Astrocyte of the hippocampus (primary cell): Measurements from ENCODE around the gene POLA1.
A peak's percentile ranks its signal among the peaks of the same experiment; 100 is the strongest.

ENCODE experiments used
- DNase-seq: peaks from one replicate; pipeline ENCODE4 v3.0.0; 2011; ENCODE audit warnings: low read depth, low spot score

POLA1 gene

DNA sequence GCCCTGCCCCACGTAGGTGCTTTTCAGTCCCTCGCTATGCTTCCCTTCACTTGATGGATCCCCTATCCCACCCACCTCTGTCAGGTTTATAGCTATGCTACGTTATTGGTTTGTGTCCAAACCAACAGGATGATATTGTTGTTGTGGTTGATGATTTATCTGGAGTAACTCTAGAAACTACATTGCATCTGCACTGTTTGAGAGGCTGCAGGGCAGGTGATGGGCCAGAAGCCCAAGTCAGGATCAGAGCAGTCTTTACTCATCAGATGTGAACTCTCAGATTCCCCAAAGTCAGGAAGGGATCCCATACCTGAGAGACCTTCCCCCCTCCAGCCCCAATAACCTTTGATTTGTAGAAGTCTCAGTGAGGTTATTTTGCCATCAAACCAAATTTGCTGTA, 287.3 kb downstream of the POLA1 start:
- no peak for DNase-seq

- DNase-seq, result no peak
Measured at GRCh38 chrX:24982306-24982965, 288.7 kb downstream of the POLA1 start.

- DNase-seq, result no peak
Measured at GRCh38 chrX:24983931-24984330, 290.2 kb downstream of the POLA1 start.

DNA sequence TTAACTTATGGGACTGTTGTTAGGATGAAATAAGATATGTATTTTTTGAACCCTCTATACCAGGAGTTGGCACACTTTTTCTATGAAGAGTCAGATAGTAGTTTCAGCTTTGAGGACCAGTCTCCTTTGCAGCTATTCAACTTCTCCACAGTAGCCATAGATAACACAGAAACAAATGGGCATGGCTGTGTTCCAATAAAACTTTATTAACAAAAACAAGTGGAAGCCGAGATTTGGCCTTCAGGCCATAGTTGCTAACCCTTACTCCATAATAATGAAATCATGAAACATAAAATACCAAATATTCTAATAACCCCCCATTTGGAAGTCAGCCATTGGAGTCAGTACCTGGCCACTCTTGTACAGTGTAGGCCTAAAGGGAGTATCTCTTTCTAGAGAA, 291.4 kb downstream of the POLA1 start:
- no peak for DNase-seq

GRCh38 chrX:24987731-24988130, 294.0 kb downstream of the POLA1 start:
- DNase-seq, result no peak

DNA sequence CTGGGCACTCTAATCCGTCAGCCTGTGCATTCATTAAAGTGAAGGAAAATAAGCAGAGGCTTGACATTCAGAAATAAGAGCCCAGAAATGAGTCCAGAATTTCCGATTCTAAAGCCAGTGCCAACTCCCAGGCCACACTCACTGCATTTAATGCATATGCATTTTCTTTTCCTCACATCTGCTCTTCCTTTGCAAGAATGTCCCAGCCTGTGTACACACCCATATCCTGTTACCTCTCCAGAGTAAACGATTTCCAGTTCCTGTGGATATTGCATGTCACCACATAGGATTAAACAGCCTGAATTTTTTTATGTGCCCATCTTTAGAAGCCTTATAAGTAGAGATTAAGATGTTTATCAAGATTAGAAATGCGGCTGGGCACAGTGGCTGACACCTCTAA, 294.6 kb downstream of the POLA1 start:
- DNase-seq, result no peak

DNA sequence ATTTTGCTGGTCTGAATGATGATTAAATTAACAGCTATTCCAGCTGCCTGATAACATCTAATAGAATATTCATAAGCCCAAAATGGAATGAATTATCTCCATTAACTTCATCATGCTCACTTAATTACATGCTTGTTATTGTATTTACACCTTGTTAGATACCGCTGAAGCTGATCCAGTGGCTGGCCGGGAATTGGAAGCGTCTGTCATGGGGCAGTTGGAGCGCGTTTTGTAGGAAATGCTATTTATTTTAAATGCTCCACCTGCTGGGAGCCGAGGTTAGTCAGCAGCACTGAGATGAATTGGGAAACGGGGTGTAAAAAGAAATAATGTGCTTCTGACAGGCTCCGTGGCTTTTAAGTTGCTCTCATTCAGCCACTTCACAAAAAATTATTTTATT, 296.8 kb downstream of the POLA1 start:
- peak; percentile 50 for DNase-seq

DNA sequence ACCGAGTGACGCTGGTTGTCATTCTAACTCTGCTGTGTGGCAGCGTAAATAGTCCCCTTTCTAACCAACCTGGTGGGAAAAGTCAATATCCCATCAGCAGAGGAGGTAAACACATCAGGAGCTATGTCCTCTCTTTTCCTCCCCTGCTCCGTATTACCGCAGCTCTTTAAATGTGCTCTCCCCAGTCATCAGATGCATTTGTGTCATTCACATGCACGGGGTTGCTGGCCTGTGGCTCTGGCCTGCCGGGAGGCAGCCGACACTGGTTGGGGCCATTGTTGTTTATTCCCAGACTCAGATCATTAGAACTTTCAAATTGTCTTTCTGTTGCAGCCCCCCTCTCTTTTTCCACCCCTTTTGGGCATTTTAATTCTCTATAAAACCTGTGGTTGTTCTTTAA, 300.2 kb downstream of the POLA1 start:
- DNase-seq, result no peak

DNA sequence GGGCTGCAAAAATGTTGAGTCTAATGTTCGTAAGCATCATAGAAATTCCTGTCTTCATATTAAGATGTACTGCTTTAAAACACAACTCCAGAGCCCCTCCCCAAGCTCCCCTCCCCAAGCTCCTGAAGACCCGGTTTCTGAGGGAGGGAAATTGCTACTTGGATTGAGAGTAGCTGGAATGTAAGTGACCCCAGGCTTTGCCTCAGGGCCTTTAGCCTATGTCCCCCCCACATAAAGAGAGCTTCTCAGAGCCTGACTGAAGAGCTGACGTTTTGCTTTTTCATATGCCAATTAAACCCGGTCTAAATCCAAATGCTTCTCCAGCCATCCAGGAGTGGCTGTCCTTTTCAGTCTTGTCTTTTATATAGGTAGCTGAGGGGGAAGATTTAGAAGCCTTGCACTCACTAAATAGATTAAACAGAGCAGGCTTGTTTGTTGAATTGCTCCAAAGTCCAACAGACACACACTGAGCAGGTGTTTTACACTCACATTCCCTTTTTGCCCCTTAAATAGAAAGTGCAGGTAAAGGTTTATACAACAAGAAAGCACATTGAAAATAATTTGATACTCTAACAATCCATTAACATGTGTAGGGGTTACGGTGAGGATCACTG, 302.5 kb downstream of the POLA1 start:
- DNase-seq, result no peak

GRCh38 chrX:24999511-24999910, 305.8 kb downstream of the POLA1 start:
- peak; percentile 57 for DNase-seq

DNA sequence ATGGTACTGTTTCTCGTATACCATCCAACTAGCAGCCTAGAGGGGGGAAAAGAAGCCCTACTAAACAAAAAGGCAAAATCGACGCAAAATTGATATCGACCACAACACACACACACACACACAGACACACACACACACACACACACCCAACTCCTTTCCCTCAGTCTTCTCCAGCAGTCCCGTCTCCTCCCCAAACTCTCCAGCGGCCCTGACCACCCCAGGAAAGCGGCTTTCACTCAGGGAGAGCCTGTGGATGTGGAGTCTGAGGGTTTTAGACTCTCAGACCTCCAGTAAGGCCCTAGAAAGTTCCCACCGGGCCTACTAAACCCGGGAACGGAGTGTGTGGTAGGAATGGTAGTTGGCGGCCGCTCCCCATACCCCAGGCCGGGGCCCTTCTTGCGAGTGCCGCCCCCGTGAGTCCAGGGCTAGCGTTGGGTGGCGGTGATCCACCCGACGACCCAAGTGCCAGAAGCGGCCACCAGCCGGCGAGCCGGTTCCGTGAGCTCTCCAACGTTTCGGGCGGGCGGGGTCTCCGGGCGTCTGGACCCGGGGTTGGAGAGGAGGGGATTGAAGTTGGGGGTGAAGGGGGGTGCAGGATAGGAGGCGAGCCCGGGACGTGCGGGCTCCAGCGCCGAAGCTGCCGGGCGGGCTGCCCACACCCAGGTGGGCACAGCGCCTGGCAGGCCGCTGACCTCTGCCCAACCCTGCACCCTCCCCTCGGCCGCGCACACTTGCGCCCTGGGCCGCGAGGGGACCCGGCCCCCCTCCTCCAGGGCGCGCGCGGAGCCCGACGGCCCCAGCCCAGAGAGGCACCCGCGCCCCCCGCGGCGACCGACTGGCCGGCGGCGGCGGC, 308.3 kb downstream of the POLA1 start:
- DNase-seq, result peak; percentile 57

GRCh38 chrX:25002661-25003020, 308.9 kb downstream of the POLA1 start:
- DNase-seq, result peak; percentile 52

DNA sequence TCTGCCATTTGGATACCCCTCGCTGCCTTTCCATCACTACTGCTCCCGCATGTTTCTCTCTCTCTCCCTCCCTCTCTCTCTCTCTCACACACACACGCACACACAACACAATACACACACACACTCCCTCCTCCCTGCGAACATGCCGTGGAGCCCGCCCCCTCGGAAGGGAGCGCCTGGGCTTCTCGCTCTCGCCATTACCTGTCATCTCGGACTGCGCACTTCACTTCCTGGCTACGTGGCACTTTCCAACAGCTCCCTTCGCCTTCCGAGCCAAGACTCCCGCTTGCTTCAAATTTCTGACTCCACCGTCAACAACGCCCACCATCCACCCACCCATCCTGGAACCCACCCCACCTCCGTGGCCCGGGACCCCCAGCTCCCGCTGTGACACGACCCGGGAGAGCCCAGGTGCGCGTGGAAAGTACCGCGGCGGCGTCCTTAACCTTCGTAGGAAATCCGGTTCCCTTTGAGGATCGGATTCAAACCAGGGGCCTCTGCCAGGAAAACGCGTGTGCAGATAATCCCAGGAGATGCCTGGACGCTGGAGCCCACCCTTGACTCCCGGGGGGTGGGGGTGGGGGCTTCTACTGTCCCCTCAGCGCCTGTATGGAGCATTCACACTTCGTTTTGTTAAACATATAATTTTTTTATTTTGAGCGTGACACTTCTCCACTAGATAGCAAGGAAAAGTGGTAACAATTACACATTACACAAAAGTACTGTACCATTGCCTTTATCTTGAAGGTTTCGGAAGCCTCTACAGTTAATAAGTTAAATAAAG, 309.5 kb downstream of the POLA1 start:
- peak; percentile 74 for DNase-seq

- DNase-seq, result peak; percentile 19
Measured at GRCh38 chrX:25004040-25004439, 310.3 kb downstream of the POLA1 start.

DNA sequence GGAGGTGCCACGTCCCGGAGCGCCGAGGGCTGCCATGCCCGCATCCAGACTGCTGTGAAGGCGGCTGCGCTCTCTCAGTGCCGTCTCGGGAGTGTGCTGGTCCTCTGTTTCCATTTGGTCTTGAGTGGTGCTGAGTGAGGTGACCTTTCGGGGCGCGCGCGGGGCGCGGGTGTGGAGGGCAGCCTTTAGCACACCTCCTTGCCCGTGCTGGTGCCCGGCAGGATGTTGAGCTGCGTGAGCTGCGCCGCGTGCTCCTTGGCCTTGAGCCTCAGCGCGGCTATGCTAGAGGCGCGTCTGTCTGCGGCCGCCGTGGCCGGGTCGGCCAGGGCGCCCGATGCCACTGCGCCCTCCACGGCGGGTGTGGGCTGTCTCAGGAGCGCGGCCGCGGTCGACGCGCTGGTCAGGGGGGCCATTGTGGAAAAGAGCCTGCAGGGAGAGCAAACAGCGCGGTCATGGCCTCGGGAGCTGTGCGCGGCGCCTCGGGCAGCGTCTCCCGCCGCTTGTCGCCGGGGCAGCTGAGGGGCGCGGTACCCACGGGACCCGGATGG, 310.8 kb downstream of the POLA1 start:
- peak; percentile 58 for DNase-seq

- no peak for DNase-seq
Measured at GRCh38 chrX:25005034-25005381, 311.3 kb downstream of the POLA1 start.

- peak; percentile 51 for DNase-seq
Measured at GRCh38 chrX:25005382-25006185, 311.9 kb downstream of the POLA1 start.

GRCh38 chrX:25006586-25007058, 312.9 kb downstream of the POLA1 start:
- DNase-seq, result peak; percentile 61

- peak; percentile 38 for DNase-seq
Measured at GRCh38 chrX:25007059-25008053, 313.6 kb downstream of the POLA1 start.

DNA sequence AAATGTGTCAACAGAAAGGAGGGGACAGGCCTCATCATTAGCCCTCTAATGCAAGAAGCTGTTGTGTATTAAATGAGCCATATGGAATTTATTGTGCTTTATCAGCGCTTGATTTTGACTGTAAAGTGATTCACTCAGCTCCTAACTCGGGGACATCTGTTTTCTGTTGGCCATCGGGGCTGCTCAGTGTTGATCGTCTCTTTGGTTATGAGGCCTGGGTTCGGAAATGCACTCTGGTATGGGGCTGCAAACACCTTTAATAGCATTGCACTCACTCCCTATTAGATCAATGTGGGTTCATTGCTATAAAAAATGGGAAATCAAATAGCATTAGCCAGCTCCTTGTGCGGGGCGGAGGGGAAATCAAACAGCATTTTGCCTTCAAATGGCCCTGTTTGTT, 315.7 kb downstream of the POLA1 start:
- no peak for DNase-seq
